HepG2 (cell line): ENCODE results near the gene PGAP1. TPM values are rescaled to one million over a fixed set of nuclear protein-coding genes. Genes with fewer than 3 reads are reported as not detected.

Experiments used
- ATAC-seq: fragments of 200-7000 bp; cut with Tn5 transposase; 3 replicates; pipeline ENCODE4 v1.9.1; 2020; ENCODE audit warnings: mild to moderate bottlenecking, moderate library complexity
- BruUV-seq: library from RNA; stranded (reverse); fragments of 400-500 nt; replicated peaks from 2 replicates; lab custom pipeline; 2021; lab: Mats Ljungman, UMichigan
- CTCF ChIA-PET: fragments of 300-600 bp; formaldehyde crosslinking; extraction: SDS; loops from one replicate; lab custom pipeline; 2021; ENCODE audit warnings: low total read pairs, inconsistent platforms, low intra/inter-chr PET ratio; lab: Yijun Ruan, JAX
- POLR2A ChIA-PET: fragments of 350-600 bp; sonication (Branson Sonifier 250); formaldehyde crosslinking; loops from one replicate; lab custom pipeline; 2020; ENCODE audit warnings: antibody characterized with exemption, inconsistent platforms; lab: Yijun Ruan, JAX
- DNase-seq: peaks from one replicate; pipeline ENCODE4 v3.0.0-alpha.2; 2015; ENCODE audit warnings: low spot score
- FAIRE-seq: peaks from 3 replicates; lab custom pipeline; 2011; peaks lifted over from hg19 to GRCh38; lab: Jason Lieb, UNC
- H2AFZ ChIP-seq: one replicate; pipeline ENCODE4 v1.6.1; 2011; ENCODE audit warnings: low read length, inconsistent platforms
- H3K27ac ChIP-seq: fragments of 300-600 bp; 3 replicates; pipeline ENCODE4 v1.8.0; 2011; ENCODE audit warnings: mixed run types, mild to moderate bottlenecking, mixed read lengths, low read length, inconsistent platforms; ENCODE audit not compliant: insufficient read depth; ENCODE audit errors: extremely low read length
- H3K27me3 ChIP-seq, 2 experiments: fragments of 200-600 bp in 1 of 2; 2 replicates in 1 of 2; 3 replicates in 1 of 2; pipeline versions ENCODE4 v1.6.0 to v1.8.0; 2011; ENCODE audit warnings: low read length in 2 of 2, mild to moderate bottlenecking in 2 of 2, moderate library complexity in 2 of 2, inconsistent platforms in 1 of 2; ENCODE audit not compliant: insufficient read depth in 2 of 2, control insufficient read depth in 1 of 2
- H3K36me3 ChIP-seq, 2 experiments: fragments of 200-600 bp in 1 of 2; replicated peaks in 1 of 2; 2 replicates in 1 of 2; 3 replicates in 1 of 2; pipeline versions ENCODE4 v1.5.1 to v1.8.0; 2011; ENCODE audit warnings: low read length in 2 of 2, inconsistent platforms in 1 of 2; ENCODE audit not compliant: insufficient read depth in 2 of 2, control insufficient read depth in 1 of 2
- H3K4me1 ChIP-seq: 2 replicates; pipeline ENCODE4 v1.5.1; 2012; ENCODE audit warnings: low read length, inconsistent platforms; ENCODE audit not compliant: insufficient read depth
- H3K4me2 ChIP-seq: 2 replicates; pipeline ENCODE4 v1.6.0; 2011; ENCODE audit warnings: low read depth, low read length, inconsistent platforms
- H3K4me3 ChIP-seq, 3 experiments: fragments of 200-600 bp in 1 of 3; sonication (generic), shearing (Covaris generic) in 1 of 3; replicated peaks in 1 of 3; 2 replicates each; pipeline ENCODE4 v1.5.1; 2011 to 2016; ENCODE audit warnings: low read length in 3 of 3, inconsistent platforms in 2 of 3, low read depth in 2 of 3, mild to moderate bottlenecking in 2 of 3, control low read depth in 1 of 3, mixed read lengths in 1 of 3; ENCODE audit not compliant: insufficient read depth in 1 of 3
- H3K79me2 ChIP-seq: one replicate; pipeline ENCODE4 v1.6.1; 2011; ENCODE audit warnings: low read length, inconsistent platforms; ENCODE audit not compliant: insufficient read depth
- H3K9ac ChIP-seq: 2 replicates; pipeline ENCODE4 v1.6.0; 2011; ENCODE audit warnings: mild to moderate bottlenecking, low read depth, low read length, inconsistent platforms; ENCODE audit not compliant: insufficient read depth
- H3K9me3 ChIP-seq: 2 replicates; pipeline ENCODE4 v1.5.1; 2012; ENCODE audit warnings: mild to moderate bottlenecking, low read length
- H4K20me1 ChIP-seq: 2 replicates; pipeline ENCODE4 v1.6.0; 2011; ENCODE audit warnings: inconsistent platforms, mild to moderate bottlenecking, low read length, moderate library complexity; ENCODE audit not compliant: insufficient read depth
- HIVEP1 ChIP-seq: sonication (generic); formaldehyde crosslinking; IDR thresholded peaks from 2 replicates; pipeline ENCODE4 v1.4.0; 2020; ENCODE audit warnings: mild to moderate bottlenecking, missing genetic modification reagents
- SALL2 ChIP-seq: sonication (generic); formaldehyde crosslinking; IDR thresholded peaks from 2 replicates; pipeline ENCODE4 v1.8.1; 2023; ENCODE audit warnings: mild to moderate bottlenecking, missing genetic modification reagents, inconsistent platforms
- ZBTB3 ChIP-seq: sonication (generic); formaldehyde crosslinking; IDR thresholded peaks from 2 replicates; pipeline ENCODE4 v1.4.0; 2020; ENCODE audit warnings: low read depth, mild to moderate bottlenecking, moderate library complexity, missing genetic modification reagents, borderline replicate concordance
- ZNF124 ChIP-seq: sonication (generic); formaldehyde crosslinking; IDR thresholded peaks from 2 replicates; pipeline ENCODE4 v1.4.0; 2020; ENCODE audit warnings: missing genetic modification reagents
- ZNF263 ChIP-seq: sonication (generic); formaldehyde crosslinking; IDR thresholded peaks from 2 replicates; pipeline ENCODE4 v1.4.0; 2020; ENCODE audit warnings: missing genetic modification reagents
- ZNF280D ChIP-seq: sonication (generic); formaldehyde crosslinking; IDR thresholded peaks from 2 replicates; pipeline ENCODE4 v1.5.1; 2020; ENCODE audit warnings: mild to moderate bottlenecking, missing genetic modification reagents
- ZNF431 ChIP-seq: sonication (generic); formaldehyde crosslinking; IDR thresholded peaks from 2 replicates; pipeline ENCODE4 v1.9.0; 2022; ENCODE audit warnings: missing genetic modification reagents, low read depth, mild to moderate bottlenecking, borderline replicate concordance
- ZNF672 ChIP-seq: sonication (generic); formaldehyde crosslinking; IDR thresholded peaks from 2 replicates; pipeline ENCODE4 v1.8.1; 2022; ENCODE audit warnings: missing genetic modification reagents
- WGBS: methylation state at CpG from one replicate; pipeline ENCODE4 v1.1.6; 2017; ENCODE audit warnings: low lambda C conversion rate; 5-methylcytosine and 5-hydroxymethylcytosine counted together
- in situ Hi-C: cut with HindIII; loops from 2 replicates; pipeline ENCODE4 v1.10.0; 2017; ENCODE audit warnings: low pct_unique_long_range_greater_than_20kb; ENCODE audit not compliant: extremely low pct_ligation_motif_present
- intact Hi-C: fragments of 100-400 bp; cut with micrococcal nuclease; formaldehyde crosslinking; loops from one replicate; pipeline ENCODE4 v1.10.0; 2022; ENCODE audit not compliant: unreplicated experiment
- polyA plus RNA-seq, 8 experiments: library from polyadenylated mRNA; depleted of rRNA in 3 of 8; stranded (reverse) in 7 of 8; unstranded in 1 of 8; fragments of >200 nt; fragmentation: Illumina TruSeq in 4 of 8; extraction: Trizol in 4 of 8; gene quantifications; 2 replicates each; pipeline versions ENCODE4 v1.2.1 to v1.2.3, GENCODE V29; 2011 to 2016; ENCODE audit warnings: low read depth in 4 of 8, missing spikeins in 1 of 8, mixed read lengths in 1 of 8; ENCODE audit not compliant: insufficient read depth in 1 of 8
- total RNA-seq, 5 experiments: library from RNA; depleted of rRNA; stranded (reverse); fragments of >200 nt; fragmentation: Illumina TruSeq; extraction: Trizol; gene quantifications; 2 replicates each; pipeline ENCODE4 v1.2.3, GENCODE V29; 2016; ENCODE audit warnings: low read depth in 1 of 5

The PGAP1 gene
- total and polyA plus RNA-seq, 2 of the 13 experiments (the other 11 are each of a cell fraction or from before 2014, with no cell fraction given): 4.1 to 6.4 TPM

GRCh38 chr2:196968516-196968915 lies 42.0 kb upstream of the PGAP1 start:
- POLR2A ChIA-PET: no interaction called here
- 0% methylated on average over 1 of the region's 1 CpG for WGBS
- intact Hi-C loops (no loop called here), in situ Hi-C loops (no loop called here)
- Histone ChIP-seq H3K4me1 (no peaks in the 10 kb centered on the region), H3K4me3 (no peak overlapping the region), H3K36me3 (no peaks in the 10 kb centered on the region), H3K27me3 (0 out of 5 replicates have a peak, but pooled peaks cover 0 to 3% of the 10 kb centered on the region in 2 experiments), H3K9ac (no peak overlapping the region), H3K4me2 (no peak overlapping the region), H2AFZ (no peak overlapping the region), H3K9me3 (no peaks in the 10 kb centered on the region), H3K27ac (no peak overlapping the region), H4K20me1 (no peaks in the 10 kb centered on the region), H3K79me2 (no peaks in the 10 kb centered on the region)
- CTCF ChIA-PET: no interaction called here
- no peak for FAIRE-seq
- no peak for DNase-seq
- TF ChIP-seq HIVEP1 (CRISPR knock-in tag) (no peak), ZNF431 (CRISPR knock-in tag) (no peak), SALL2 (no peak), ZBTB3 (no peak), ZNF280D (no peak), ZNF263 (CRISPR knock-in tag) (no peak), ZNF672 (CRISPR knock-in tag) (no peak), ZNF124 (CRISPR knock-in tag) (no peak)
- no peak for ATAC-seq
- no TSS peak for BruUV-seq
